ENCODE results near the gene PAF1. TPM values are rescaled to one million over a fixed set of nuclear protein-coding genes. Genes with fewer than 3 reads are reported as not detected.

The PAF1 gene
- total and polyA plus RNA-seq, 2 of the 13 experiments (the other 11 are each of a cell fraction or from before 2014, with no cell fraction given) = 30.2 to 31.1 TPM

- TF ChIP-seq ARID4A (CRISPR knock-in tag; IDR thresholded peaks at IDR 0.05; ENCODE audit: borderline replicate concordance) = peak; percentile 66; the same call in 1 of the 2 replicates
- no peak for TF ChIP-seq MAX (IDR thresholded peaks at IDR 0.05)
- no peak for TF ChIP-seq ZNF142 (CRISPR knock-in tag; IDR thresholded peaks at IDR 0.05)
- no peak for TF ChIP-seq GTF3A (CRISPR knock-in tag; conservative IDR thresholded peaks at IDR 0.05)
- no peak for TF ChIP-seq NFYB (CRISPR knock-in tag; IDR thresholded peaks at IDR 0.05)
- TF ChIP-seq ZNF710 (CRISPR knock-in tag; IDR thresholded peaks at IDR 0.05; ENCODE audit: borderline replicate concordance) = no peak
- TF ChIP-seq CBX2 (IDR thresholded peaks at IDR 0.05; ENCODE audit: low read depth, low read length) = no peak
- no peak for TF ChIP-seq CBX2 (CRISPR knock-in tag; IDR thresholded peaks at IDR 0.05; ENCODE audit: low read depth)
- TF ChIP-seq KAT2B (IDR thresholded peaks at IDR 0.05; ENCODE audit: borderline replicate concordance, low read depth, low read length) = no peak
- TF ChIP-seq ELF1 (CRISPR knock-in tag; IDR thresholded peaks at IDR 0.05) = no peak
- no peak for TF ChIP-seq TERF1 (CRISPR knock-in tag; IDR thresholded peaks at IDR 0.05)
- 0 out of 2 replicates have a peak, but pooled peaks have one; percentile 49 for TF ChIP-seq IKZF5 (CRISPR knock-in tag; IDR thresholded peaks at IDR 0.05)
- 0 out of 2 replicates have a peak, but pooled peaks have one; percentile 11 for TF ChIP-seq HOXA5 (CRISPR knock-in tag; IDR thresholded peaks at IDR 0.05)
These were observed 37.6 kb upstream of the PAF1 start (continued) for GRCh38 chr19:39428283-39429112.

All from HepG2 (cell line).